Measurements from ENCODE around the gene KCNJ6. TPM values are rescaled to one million over a fixed set of nuclear protein-coding genes. Genes with fewer than 3 reads are reported as not detected.

Gene KCNJ6
- total and polyA plus RNA-seq, 4 donors, result 0.01 TPM; not detected in 3

DNA sequence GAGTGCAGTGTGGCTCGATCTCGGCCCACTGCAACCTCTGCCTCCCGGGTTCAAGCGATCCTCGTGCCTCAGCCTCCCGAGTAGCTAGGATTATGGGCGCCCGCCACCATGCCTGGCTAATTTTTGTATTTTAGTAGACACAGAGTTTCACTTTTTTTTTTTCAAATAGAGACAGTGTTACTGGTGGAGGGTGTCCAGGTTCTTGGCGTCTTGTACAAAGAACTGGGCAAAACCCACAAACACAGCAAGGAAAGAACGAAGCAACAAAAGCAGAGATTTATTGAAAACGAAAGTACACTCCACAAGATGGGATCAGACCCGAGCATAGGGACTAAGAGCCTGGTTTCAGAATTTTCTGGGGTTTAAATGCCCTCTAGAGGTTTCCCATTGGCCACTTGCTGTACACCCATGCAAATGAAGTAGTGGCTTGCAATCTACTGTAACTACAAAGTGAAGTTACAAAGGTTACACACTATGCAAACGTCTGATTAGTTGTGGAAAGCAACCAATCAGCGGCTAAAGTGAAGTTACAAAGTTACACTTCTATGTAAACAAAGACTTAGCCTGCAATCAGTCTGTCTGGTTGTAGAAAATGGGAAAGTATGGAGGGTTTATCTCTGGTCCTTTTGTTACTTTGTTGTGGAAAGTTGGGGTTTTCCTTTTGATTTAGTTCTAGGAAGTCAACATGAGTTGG is 350.6 kb downstream of the KCNJ6 start:
- TF ChIP-seq, protein P1, sequence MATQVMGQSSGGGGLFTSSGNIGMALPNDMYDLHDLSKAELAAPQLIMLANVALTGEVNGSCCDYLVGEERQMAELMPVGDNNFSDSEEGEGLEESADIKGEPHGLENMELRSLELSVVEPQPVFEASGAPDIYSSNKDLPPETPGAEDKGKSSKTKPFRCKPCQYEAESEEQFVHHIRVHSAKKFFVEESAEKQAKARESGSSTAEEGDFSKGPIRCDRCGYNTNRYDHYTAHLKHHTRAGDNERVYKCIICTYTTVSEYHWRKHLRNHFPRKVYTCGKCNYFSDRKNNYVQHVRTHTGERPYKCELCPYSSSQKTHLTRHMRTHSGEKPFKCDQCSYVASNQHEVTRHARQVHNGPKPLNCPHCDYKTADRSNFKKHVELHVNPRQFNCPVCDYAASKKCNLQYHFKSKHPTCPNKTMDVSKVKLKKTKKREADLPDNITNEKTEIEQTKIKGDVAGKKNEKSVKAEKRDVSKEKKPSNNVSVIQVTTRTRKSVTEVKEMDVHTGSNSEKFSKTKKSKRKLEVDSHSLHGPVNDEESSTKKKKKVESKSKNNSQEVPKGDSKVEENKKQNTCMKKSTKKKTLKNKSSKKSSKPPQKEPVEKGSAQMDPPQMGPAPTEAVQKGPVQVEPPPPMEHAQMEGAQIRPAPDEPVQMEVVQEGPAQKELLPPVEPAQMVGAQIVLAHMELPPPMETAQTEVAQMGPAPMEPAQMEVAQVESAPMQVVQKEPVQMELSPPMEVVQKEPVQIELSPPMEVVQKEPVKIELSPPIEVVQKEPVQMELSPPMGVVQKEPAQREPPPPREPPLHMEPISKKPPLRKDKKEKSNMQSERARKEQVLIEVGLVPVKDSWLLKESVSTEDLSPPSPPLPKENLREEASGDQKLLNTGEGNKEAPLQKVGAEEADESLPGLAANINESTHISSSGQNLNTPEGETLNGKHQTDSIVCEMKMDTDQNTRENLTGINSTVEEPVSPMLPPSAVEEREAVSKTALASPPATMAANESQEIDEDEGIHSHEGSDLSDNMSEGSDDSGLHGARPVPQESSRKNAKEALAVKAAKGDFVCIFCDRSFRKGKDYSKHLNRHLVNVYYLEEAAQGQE (IDR thresholded peaks at IDR 0.05), result peak; percentile 78
- TF ChIP-seq TAF1 (conservative IDR thresholded peaks at IDR 0.05), result peak; percentile 78
- TF ChIP-seq, protein P2, sequence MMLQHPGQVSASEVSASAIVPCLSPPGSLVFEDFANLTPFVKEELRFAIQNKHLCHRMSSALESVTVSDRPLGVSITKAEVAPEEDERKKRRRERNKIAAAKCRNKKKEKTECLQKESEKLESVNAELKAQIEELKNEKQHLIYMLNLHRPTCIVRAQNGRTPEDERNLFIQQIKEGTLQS (IDR thresholded peaks at IDR 0.05), result peak; percentile 45
- no peak for TF ChIP-seq NR2F2 (IDR thresholded peaks at IDR 0.05)
- peak in 1 of 2 donors; percentile 8 for TF ChIP-seq EGR1 (IDR thresholded peaks at IDR 0.05; ENCODE audit: low read depth in 2 of 2)
- TF ChIP-seq RXRA (IDR thresholded peaks at IDR 0.05), result peak; percentile 65 to 71
- TF ChIP-seq, protein P3, sequence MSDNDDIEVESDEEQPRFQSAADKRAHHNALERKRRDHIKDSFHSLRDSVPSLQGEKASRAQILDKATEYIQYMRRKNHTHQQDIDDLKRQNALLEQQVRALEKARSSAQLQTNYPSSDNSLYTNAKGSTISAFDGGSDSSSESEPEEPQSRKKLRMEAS (IDR thresholded peaks at IDR 0.05), result peak; percentile 15
- peak; percentile 56 to 67 for TF ChIP-seq RAD21 (IDR thresholded peaks at IDR 0.05)
- TF ChIP-seq HNF4A (conservative IDR thresholded peaks at IDR 0.05), result peak; percentile 84 to 85
- TF ChIP-seq ZBTB33 (IDR thresholded peaks at IDR 0.05), result peak; percentile 44
- TF ChIP-seq, protein P4, sequence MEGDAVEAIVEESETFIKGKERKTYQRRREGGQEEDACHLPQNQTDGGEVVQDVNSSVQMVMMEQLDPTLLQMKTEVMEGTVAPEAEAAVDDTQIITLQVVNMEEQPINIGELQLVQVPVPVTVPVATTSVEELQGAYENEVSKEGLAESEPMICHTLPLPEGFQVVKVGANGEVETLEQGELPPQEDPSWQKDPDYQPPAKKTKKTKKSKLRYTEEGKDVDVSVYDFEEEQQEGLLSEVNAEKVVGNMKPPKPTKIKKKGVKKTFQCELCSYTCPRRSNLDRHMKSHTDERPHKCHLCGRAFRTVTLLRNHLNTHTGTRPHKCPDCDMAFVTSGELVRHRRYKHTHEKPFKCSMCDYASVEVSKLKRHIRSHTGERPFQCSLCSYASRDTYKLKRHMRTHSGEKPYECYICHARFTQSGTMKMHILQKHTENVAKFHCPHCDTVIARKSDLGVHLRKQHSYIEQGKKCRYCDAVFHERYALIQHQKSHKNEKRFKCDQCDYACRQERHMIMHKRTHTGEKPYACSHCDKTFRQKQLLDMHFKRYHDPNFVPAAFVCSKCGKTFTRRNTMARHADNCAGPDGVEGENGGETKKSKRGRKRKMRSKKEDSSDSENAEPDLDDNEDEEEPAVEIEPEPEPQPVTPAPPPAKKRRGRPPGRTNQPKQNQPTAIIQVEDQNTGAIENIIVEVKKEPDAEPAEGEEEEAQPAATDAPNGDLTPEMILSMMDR (IDR thresholded peaks at IDR 0.05; ENCODE audit: low read depth, low read length, missing input control), result no peak
- peak; percentile 96 for TF ChIP-seq FOXA1 (IDR thresholded peaks at IDR 0.05)
- TF ChIP-seq YY1 (IDR thresholded peaks at IDR 0.05), result peak; percentile 50
- TF ChIP-seq SP1 (IDR thresholded peaks at IDR 0.05), result peak; percentile 94
- TF ChIP-seq FOXA2 (IDR thresholded peaks at IDR 0.05), result peak; percentile 99
- peak; percentile 67 for TF ChIP-seq HNF4G (IDR thresholded peaks at IDR 0.05)
- no peak for TF ChIP-seq GABPA (IDR thresholded peaks at IDR 0.05 in 1 of 2, conservative IDR thresholded peaks at IDR 0.05 in 1 of 2)
- TF ChIP-seq JUND (IDR thresholded peaks at IDR 0.05), result peak in 1 of 2 donors; percentile 41
- Histone ChIP-seq H3K4me3 (ENCODE audit: low read depth in 1 of 3, low read length in 3 of 3) (peak overlapping the region in 2 of 3 donors; percentile 22 to 37), H3K9ac (ENCODE audit: low read depth in 1 of 2, low read length in 2 of 2) (peak overlapping the region in 1 of 2 donors; percentile 19), H3K27ac (ENCODE audit: low read depth in 1 of 2, low read length in 2 of 2) (peak overlapping the region; percentile 31 to 91), H3K9me3 (ENCODE audit: control insufficient read depth in 4 of 4, low read length in 3 of 4) (no peaks in the 10 kb centered on the region), H3K36me3 (ENCODE audit: control insufficient read depth in 4 of 4, insufficient read depth in 3 of 4, low read depth in 1 of 4, low read length in 3 of 4) (no peaks in the 10 kb centered on the region), H3K4me1 (ENCODE audit: control insufficient read depth in 4 of 4, insufficient read depth in 4 of 4, low read length in 3 of 4) (peaks cover 9 to 28% (median 23%) of the 10 kb centered on the region in 4 donors), H3K27me3 (ENCODE audit: control insufficient read depth in 4 of 4, insufficient read depth in 4 of 4, low read length in 3 of 4) (no peaks in the 10 kb centered on the region)
- DNase-seq (ENCODE audit: low spot score), result no peak
- 60% methylated on average over 14 of the region's 14 CpGs for WGBS

Measured in liver (tissue), 9 donors.